ENCODE data around the gene CREB5. TPM values are rescaled to one million over a fixed set of nuclear protein-coding genes. Genes with fewer than 3 reads are reported as not detected.

CREB5 gene
- total RNA-seq, 2 experiments from 2014 or later: 1.2 to 1.5 TPM

DNA sequence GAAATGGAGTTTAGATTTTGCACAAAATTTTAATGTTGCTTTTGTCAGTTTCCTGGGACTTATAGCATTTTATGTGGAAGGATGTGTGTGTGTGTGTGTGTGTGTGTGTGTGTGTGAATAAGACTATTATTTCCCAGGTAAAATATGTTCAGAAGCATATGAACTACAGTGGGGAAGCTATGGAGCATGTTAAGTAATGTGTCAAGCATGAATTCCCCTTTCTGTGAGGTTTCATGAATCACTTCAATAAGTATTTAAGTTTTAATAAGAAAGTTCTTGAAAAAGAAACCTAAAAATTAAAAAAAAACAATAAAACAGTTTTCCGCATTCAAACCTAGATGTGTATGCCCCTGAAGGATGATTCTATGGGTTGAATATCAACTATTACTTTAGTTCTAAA lies 693 bp downstream of the CREB5 start:
- POLR2A ChIA-PET: no interaction called here
- peaks cover 41% of the 10 kb centered on the region for H3K27me3 Mint-ChIP-seq
- intact Hi-C loops (cut with micrococcal nuclease): no loop called here
- DNase-seq: no peak
- TF ChIP-seq, protein P1, sequence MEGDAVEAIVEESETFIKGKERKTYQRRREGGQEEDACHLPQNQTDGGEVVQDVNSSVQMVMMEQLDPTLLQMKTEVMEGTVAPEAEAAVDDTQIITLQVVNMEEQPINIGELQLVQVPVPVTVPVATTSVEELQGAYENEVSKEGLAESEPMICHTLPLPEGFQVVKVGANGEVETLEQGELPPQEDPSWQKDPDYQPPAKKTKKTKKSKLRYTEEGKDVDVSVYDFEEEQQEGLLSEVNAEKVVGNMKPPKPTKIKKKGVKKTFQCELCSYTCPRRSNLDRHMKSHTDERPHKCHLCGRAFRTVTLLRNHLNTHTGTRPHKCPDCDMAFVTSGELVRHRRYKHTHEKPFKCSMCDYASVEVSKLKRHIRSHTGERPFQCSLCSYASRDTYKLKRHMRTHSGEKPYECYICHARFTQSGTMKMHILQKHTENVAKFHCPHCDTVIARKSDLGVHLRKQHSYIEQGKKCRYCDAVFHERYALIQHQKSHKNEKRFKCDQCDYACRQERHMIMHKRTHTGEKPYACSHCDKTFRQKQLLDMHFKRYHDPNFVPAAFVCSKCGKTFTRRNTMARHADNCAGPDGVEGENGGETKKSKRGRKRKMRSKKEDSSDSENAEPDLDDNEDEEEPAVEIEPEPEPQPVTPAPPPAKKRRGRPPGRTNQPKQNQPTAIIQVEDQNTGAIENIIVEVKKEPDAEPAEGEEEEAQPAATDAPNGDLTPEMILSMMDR (IDR thresholded peaks at IDR 0.05): no peak
- H3K36me3 Mint-ChIP-seq (ENCODE audit: low read depth): no peaks in the 10 kb centered on the region
- H3K9me3 Mint-ChIP-seq: no peaks in the 10 kb centered on the region
- CTCF ChIA-PET: interaction anchor here (1.9 kb wide), 1 partner anchor 13 kb away, joined by 6 read pairs; no protein-coding TSS in a partner anchor
- H3K4me3 Mint-ChIP-seq: no peak overlapping the region
- no peak overlapping the region for H3K27ac Mint-ChIP-seq
- H3K4me1 Mint-ChIP-seq (ENCODE audit: low read depth): peaks cover 32% of the 10 kb centered on the region
- ATAC-seq: no peak

DNA sequence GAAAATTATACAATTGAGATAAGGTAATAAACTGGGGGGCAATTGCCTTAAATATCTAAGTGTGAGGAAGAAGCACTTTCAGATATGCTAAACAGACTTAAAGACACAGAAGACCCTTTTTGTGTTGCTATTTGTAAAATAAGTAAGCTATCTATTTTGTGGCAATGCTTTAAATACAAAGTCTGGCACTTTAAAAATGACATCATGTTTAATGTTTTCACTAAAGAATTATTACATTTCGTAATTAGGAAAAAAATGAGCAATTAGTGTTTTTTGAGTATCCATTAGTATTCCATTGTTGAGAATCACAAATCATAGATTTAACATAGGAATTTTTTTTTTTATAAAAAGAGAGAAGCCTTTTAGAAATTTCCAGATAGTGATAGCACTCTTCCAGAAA lies 2.1 kb downstream of the CREB5 start:
- no peak overlapping the region for H3K4me3 Mint-ChIP-seq
- H3K4me1 Mint-ChIP-seq (ENCODE audit: low read depth): peaks cover 21% of the 10 kb centered on the region
- H3K36me3 Mint-ChIP-seq (ENCODE audit: low read depth): no peaks in the 10 kb centered on the region
- H3K27me3 Mint-ChIP-seq: peaks cover 35% of the 10 kb centered on the region
- no peaks in the 10 kb centered on the region for H3K9me3 Mint-ChIP-seq
- DNase-seq: no peak
- TF ChIP-seq, protein P1 (IDR thresholded peaks at IDR 0.05): no peak
- H3K27ac Mint-ChIP-seq: no peak overlapping the region
- ChIA-PET CTCF (interaction anchor here (0.7 kb wide), 1 partner anchor 27 kb away, joined by 3 read pairs; no protein-coding TSS in a partner anchor), POLR2A (no interaction called here)
- ATAC-seq: no peak
- intact Hi-C loops (cut with micrococcal nuclease): no loop called here

DNA sequence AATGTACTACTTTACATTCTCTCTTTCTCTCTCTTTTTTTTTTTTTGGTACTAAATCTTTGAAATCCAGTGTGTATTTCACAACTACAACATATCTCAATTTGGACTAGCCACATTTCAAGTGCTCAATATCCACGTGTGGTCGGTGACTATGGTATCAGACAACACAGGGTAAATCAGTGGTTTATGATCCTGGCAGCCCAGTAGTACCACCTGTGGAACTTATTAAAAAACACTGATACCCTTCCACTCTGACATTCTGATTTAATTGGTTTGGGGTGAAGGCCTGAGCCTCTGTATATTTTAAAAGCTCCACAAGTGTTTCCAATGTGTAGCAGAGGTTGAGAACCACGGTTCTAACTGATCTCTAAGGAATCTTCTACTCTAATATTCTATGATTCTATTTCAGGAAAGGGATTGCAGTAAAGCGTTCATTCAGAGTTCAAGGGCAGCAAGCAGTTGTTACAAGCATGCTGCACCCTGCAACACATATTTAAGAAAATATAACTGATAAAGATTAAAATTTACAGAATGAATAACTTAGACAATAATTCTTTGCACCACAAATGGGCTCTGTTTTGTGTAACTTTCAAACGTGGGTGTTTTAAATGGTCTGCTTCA lies 5.1 kb downstream of the CREB5 start:
- H3K9me3 Mint-ChIP-seq: no peaks in the 10 kb centered on the region
- peaks cover under 1% of the 10 kb centered on the region for H3K4me1 Mint-ChIP-seq (ENCODE audit: low read depth)
- peaks cover 23% of the 10 kb centered on the region for H3K27me3 Mint-ChIP-seq
- no peak overlapping the region for H3K27ac Mint-ChIP-seq
- DNase-seq: no peak
- no peaks in the 10 kb centered on the region for H3K36me3 Mint-ChIP-seq (ENCODE audit: low read depth)
- CTCF ChIA-PET: interaction anchor here (0.8 kb wide), 1 partner anchor 13 kb away, joined by 3 read pairs; no protein-coding TSS in a partner anchor
- intact Hi-C loops (cut with micrococcal nuclease): no loop called here
- no peak for ATAC-seq
- H3K4me3 Mint-ChIP-seq: no peak overlapping the region
- POLR2A ChIA-PET: interaction anchor here (0.6 kb wide), 1 partner anchor 422 kb away, joined by 3 read pairs; no protein-coding TSS in a partner anchor
- TF ChIP-seq, protein P1 (IDR thresholded peaks at IDR 0.05): no peak

DNA sequence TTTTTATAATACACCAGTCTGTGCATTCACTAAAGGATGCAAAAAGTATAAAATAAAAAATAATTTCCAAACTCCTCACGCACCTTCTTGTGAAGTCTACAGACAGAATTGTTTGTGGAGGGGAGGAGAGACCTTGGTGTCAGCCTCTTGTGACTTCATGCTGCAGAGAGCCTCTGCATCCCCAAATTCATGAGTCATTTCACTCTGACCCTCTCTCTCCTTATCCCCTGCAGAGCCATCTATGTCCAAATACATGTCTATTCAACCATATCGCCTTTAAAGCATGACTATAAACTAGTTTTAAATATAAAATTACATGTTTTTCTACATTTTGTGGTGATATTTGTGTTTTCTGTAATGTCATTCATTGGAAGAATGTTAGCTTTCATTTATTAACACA lies 6.0 kb downstream of the CREB5 start:
- ChIA-PET CTCF (interaction anchor here (0.8 kb wide), 1 partner anchor 13 kb away, joined by 3 read pairs; no protein-coding TSS in a partner anchor), POLR2A (no interaction called here)
- Mint-ChIP-seq H3K4me3 (no peak overlapping the region), H3K36me3 (ENCODE audit: low read depth) (no peaks in the 10 kb centered on the region), H3K4me1 (ENCODE audit: low read depth) (no peaks in the 10 kb centered on the region), H3K27me3 (peaks cover 24% of the 10 kb centered on the region), H3K9me3 (no peaks in the 10 kb centered on the region), H3K27ac (no peak overlapping the region)
- ATAC-seq: no peak
- TF ChIP-seq, protein P1 (IDR thresholded peaks at IDR 0.05): no peak
- intact Hi-C loops (cut with micrococcal nuclease): no loop called here
- DNase-seq: no peak

DNA sequence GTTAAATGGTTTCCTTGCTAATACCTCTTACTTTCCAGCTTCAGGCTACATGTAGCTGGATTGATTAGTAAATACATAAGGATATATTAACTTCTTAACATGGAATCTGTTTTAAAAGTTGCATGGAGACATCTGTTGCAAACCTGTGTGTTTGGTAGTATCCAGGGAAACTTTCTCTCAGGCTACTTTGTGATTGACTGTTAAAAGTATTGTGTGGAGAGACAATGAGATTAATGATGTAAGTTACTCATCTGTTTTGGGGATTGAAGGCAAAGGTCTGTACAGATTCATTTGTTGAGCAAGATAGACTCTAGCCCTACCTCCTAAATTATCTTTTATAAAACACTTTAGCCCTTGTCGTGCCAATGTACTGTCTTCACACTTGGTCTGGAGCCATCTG lies 6.6 kb downstream of the CREB5 start:
- H3K27me3 Mint-ChIP-seq: peaks cover 19% of the 10 kb centered on the region
- no peaks in the 10 kb centered on the region for H3K36me3 Mint-ChIP-seq (ENCODE audit: low read depth)
- no peaks in the 10 kb centered on the region for H3K4me1 Mint-ChIP-seq (ENCODE audit: low read depth)
- intact Hi-C loops (cut with micrococcal nuclease): no loop called here
- H3K27ac Mint-ChIP-seq: no peak overlapping the region
- ChIA-PET POLR2A (no interaction called here), CTCF (no interaction called here)
- H3K9me3 Mint-ChIP-seq: no peaks in the 10 kb centered on the region
- DNase-seq (no peak), ATAC-seq (no peak)
- H3K4me3 Mint-ChIP-seq: no peak overlapping the region
- TF ChIP-seq, protein P1 (IDR thresholded peaks at IDR 0.05): no peak
